Hematopoietic multipotent progenitor cell treated with erythropoietin and hydrocortisone succinate and interleukin-3 and kit ligand, for 4 days (in vitro differentiated cells): ENCODE measurements around the gene SNED1.

Experiments
- DNase-seq: peaks from one replicate; pipeline ENCODE4 v3.0.0-alpha.2; 2015

The SNED1 gene

DNA sequence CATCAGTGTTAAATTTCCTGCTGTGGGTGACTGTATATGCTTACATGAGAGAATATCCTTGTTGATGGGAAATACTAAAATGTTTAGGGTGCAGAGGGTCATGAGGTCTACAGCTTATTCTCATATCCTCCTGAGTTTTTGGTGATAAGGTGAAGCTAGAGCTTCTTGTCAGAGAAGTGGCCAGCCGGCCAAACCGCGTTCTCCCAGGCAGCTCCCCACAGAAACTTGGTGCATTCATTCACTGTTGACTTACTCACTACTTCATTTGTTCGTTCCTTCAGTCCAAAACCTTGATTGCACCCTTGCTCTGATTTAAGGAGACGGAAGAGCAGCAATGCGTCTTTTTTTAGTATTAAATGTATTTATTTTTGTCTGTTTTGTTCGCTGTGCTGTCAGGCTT is 8.7 kb downstream of the SNED1 start:
- DNase-seq = no peak

DNA sequence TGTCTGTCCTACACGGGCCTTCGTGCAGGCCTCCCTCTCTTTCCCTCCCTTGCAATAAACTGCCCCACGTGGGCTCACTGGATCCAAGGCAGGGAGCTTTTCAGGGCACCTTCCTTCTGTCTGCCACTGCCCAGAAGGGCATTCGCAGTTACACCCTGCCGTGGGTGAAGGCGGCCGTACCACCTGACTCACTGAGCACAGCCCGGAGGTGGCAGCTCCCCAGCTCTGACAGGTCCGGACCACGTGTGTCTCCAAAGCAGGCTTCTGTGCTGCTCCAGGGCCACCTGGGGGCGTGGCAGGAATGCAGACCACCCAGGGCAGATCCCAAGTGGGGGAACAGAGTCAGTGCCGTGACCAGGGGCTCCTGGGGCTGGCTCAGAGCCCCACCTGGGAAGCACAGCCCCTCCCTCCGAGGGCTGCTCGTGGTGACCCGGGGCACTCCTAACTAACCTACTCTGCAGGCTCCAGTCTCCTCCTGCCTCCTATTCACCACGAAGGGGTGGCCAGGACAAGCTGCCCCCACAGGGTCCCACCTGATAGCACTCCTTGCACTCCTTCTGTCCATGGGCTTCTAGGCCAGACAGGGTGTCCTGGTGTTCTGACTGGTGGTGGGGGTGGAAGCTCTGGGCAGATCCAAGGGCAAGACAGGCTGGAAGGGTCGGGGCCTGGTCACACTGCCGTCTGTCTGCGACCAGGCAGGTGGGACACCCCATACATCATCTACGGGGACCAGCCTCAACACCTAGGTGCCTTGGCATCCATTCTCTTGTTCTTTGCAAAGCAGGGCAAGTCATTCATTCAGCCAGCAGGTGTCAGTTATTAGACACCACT is 9.7 kb downstream of the SNED1 start:
- DNase-seq = no peak

DNA sequence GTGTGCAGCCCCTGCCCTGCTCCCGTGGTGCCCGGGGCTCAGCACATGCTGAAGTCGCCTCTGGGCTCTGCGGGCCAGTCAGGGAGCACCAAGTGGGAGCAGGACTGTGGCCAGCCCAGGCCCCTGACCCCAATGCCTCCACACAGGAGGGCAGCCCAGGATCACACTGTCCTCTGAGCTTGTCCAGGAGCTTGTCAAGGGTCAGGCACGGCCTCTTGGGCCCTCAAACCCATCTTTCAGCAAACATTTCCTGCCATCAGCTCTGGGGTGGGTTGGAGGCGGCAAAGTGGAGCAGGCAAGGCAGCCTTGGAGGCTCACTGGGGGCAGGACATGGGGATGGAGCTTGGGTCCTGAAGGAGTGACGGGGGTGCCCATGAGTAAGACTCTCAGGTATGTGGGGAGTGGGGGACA is 10.3 kb downstream of the SNED1 start:
- no peak for DNase-seq

DNA sequence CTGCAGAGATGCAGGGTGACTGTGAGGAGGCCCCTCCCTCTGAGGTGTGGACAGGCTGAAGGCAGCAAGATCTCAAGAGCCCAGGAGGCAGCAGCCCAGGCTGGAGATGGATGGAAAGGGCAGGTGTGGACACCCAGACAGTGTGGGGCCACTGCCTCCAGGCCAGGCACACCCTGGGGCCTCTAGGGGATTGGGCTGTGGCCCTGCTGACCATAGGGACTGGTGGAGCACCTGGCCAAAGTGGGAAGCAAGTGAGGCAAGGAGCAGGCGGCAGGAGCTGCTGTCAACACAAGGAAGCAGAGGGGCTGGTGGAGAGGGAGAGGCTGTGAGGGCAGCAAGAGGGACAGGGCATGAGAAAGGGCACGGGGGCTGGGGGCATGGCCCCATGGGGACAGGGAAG is 10.8 kb downstream of the SNED1 start:
- DNase-seq = no peak

DNA sequence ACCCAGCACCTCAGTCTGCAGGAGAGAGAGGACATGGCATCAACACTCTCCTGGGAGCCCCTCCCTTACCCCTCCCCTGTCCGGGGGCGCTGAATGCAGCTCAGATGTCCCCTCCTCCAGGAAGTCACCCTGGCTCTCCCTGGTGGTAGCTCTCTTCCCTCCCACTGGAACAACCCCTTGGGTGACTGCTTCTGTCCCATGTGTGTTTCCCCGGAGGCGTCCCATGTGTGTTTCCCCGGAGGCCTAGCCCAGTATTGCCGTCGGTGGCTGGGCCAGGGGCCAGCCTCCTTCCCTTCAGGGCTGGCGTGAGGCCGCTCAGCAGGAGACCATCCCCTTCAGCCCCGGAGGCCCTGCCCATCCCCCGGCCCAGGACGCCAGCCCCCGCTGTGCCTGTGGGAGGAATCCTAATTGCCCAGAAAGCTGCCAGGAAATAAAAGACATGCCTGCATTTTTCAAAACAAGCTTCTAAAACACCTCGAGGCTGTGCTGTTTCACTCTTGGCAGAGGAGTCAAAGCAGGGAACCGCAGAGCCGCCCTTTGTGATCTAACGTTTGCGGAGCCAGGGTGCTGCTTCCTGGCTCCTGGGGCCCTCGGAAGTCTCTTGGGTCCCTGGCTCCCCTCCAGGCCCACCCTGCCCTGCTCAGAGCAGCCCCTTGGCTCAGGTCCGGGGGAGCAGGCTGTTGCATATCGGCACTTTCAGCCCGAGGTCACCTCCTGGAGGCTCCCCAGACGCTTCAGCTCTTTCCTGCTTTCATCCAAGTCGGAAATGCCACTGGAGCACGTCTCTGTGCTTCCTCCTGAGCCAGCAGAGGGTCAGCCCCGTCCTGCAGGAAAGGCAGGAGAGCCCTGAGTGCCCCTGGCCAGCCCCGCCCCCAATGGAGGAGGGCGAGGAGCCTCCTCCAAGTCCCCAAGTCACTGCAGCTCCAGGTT is 11.4 kb downstream of the SNED1 start:
- peak; percentile 57 for DNase-seq

DNA sequence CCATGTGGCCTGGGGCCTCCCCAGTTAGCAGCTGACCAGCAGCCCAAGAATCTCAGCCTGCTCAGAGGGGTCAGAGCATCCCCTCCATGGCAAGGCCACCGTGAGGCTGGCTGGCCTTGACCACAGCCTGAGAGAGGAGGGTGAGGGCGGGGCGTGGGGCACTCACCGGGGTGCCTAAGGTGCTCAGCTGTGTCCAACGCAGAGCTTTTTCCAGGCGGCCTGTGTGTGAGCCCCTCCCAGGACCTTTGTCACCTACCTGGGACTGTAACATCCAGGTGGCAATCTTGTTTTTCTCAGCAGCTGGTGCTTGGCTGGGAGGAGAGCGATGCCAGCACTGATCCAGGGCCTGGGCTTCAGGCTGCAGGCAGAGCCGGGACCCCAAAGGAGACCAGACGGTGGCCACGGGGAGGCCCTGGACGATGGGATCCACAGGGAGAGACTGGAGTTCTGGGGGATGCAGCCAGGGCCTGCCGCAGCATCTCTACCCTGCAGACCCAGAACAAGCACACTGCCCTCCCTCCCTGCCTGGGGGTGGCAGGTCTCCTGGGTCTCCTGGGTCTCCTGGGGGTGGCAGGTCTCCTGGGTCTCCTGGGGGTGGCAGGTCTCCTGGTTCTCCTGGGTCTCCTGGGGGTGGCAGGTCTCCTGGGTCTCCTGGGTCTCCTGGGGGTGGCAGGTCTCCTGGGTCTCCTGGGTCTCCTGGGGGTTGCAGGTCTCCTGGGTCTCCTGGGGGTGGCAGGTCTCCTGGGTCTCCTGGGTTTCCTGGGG is 12.3 kb downstream of the SNED1 start:
- no peak for DNase-seq

DNA sequence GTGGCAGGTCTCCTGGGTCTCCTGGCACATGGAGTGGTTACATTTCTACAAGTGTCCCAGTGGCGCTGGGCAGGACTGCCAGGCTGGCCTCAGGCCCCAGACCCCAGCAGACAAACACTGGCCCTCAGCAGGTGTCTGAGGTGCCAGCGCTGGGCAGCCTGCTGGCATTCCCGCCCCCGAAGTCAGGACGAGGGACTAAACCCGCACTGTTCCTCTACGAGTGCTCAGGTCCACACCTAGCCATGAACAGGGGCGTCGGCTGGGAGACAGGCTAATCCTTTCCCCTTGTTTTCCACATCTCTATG is 12.8 kb downstream of the SNED1 start:
- no peak for DNase-seq

DNA sequence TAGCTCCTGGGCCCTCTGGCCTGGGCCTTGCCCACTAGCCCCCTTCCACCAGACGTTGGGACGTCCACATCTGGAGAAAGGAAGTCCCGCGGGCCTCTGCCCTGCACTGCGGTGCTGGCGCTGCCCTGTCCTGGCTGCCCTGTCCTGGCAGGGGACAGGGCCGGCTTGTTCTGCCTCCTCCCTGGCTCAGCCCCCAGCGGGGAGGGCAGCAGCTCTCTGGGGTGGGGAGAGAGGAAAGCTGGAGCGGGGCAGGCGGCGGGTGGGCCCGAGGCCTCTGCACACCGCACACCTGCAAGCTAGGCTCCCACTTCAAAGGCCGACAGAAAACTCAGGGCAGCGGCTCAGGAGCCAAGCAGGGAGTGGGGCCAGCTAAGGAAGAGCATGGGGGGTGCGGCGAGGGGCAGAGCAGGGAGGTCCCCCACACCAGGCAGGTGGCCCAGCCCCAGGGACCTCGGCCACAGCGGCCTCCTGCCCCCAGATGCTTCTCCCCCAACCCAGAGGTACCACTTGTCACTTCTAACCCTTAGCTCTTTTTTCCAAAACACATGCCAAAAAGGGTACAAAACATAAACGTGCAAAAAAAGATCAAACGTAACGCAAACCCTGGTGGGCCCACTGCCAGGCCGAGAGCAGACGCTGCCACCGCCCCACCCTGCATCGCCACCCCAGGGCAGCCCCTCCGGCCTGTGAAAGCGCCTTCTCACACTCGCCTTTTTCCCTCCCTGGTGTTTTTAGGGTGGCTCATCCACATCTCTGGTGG is 13.5 kb downstream of the SNED1 start:
- no peak for DNase-seq

DNA sequence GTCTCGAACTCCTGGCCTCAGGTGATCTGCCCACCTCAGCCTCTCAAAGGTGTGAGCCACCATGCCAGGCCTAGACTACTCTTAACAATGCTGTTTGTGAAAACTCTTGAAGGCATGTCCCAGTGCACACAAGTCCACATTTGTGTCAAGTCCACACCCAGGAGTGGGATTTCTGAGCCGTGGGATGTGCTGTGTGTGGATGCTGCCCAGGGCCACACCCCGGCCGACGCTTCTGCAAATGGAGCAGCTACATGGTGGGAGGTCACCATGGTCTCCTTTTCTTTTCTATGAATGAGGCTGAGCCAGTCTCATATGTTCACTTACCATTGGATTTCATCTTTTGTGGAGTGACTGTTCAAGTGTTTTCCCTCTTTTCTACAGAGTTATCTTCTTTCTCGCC is 15.8 kb downstream of the SNED1 start:
- DNase-seq = no peak

DNA sequence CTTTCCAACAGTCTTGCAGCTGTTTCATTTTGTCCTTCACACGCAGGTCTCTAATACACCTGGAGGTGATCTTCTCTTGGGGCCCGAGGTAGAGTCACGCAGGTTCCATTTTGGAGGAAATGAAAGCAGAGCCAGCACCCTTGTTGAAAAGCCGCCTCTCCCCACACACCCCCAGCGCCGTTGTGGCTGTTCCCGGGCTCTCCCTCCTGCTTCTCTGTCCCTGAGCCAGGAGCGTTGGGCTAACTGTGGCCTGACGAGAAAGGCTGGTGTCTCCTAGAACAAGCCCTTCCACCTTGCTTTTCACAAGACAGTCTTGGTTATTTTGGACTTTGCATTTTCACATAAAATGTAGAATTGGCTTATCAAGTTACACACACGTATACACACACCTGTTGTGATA is 16.3 kb downstream of the SNED1 start:
- DNase-seq = no peak

DNA sequence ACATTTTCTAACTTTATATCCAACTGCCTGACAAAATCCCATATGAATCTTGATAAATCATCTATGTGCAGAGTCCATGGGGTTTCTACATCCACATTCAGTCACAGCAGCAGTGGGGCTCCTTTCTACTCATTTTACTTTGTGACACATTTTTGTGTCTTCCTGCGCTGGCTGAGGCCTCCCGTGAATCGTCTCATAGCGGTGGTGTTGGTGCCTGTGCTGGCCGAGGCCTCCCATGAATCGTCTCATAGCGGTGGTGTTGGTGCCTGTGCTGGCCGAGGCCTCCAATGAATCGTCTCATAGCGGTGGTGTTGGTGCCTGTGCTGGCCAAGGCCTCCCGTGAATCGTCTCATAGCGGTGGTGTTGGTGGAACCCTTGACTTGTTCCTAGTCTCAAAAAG is 17.0 kb downstream of the SNED1 start:
- DNase-seq = no peak

DNA sequence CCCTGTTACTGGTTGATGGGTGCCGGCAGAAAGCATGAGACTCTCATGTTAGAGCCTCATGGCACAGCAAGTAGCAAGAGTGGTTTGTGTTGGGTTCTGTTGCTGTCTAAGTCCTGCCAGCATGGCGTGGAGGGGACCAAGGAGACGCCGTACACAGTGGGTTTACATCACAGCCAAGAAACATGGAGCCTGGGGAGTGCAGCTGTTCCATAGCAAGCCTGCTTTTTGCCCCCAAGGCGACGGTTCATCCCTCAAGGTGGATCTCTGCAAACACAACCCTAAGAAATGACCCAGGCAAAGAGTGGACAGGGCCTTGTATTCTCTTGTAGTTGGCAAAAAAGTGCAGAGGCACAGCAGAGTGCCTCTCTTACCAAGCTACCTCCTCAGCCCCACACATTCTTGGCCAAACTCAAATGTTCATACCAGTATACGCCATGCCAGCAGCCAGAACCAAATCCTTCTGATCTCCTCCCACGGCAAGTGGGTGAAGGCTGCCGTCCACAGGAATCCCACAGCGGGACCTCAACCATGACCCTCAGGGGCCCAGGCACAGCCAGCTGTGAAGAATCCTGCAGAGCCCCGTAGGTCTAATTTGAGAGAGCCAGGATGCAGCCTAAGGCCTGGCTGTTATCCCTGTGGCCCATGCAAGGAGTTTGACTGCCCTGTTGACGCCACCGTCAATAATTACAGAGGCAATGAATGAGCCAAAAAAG is 19.0 kb downstream of the SNED1 start:
- DNase-seq = no peak

DNA sequence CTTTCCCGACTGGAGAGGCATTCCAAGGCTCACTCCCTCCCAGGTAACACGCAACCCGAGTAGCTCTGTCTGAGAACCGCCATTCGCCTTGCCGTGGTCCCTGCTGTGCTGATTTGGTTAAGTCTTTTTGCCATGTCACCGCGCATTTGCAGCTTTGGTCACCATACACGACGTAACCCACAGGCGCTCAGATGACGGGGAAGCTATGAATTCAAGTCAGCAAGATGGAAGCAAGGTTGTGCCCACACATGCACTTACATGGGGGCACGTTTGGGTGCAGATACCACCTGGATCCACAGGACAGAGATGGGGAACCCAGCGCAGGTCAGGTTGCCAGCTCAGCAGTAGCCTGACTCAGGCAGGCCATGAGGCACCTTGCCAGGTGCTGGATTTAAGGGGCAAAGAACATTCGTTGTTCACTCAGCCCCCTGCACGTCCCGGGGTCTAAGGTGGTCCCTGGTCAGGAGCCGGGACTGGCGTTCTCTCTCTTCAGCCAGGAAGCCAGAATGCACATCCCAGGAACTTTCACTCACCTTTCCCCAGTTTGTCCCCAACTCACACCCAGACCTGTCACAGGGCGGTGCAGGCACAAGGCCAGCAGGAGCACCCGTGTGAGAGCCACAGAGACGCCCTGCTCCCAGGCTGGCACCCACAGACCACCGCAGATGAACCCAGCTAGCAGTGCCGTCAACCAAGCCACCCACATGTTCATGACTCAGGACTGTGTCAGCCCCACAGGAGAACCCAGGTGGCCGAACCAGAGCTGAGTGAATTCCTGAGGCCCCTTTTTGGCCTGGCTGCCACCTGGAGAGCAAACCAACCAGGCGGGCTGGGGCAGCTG is 19.9 kb downstream of the SNED1 start:
- DNase-seq = no peak

DNA sequence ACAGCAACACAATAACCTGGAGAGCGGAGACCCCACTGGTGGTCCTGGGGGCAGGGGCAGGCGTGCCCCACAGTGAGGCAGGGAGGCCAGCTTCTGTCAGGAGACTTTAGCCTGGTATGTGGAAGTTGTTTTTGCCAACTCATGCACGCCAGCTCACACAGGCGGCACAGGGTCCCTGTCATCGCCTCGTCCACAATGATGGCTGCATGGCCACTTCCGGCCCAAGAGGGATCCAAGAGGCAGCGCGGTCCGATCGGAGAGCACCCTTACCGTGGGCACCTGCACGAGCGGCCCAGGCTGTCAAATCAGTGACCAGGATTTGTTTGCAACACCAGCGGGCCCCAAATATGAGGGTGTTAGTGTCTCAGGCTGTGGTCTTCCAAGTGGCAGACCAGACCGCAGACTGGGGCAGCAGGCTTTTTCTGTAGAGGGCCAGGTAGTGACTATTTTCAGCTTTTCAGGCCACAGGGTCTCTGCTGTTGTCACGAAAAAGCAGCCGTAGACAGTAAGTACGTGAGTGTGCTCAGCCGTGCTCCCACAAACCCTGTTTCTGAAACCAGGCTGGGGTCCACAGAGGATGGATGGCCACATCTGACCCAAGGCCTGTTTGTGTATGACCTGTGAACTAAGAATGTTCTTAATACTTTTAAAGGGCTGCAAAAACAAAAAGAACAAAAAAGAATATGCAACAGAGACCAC is 21.2 kb downstream of the SNED1 start:
- DNase-seq = no peak

DNA sequence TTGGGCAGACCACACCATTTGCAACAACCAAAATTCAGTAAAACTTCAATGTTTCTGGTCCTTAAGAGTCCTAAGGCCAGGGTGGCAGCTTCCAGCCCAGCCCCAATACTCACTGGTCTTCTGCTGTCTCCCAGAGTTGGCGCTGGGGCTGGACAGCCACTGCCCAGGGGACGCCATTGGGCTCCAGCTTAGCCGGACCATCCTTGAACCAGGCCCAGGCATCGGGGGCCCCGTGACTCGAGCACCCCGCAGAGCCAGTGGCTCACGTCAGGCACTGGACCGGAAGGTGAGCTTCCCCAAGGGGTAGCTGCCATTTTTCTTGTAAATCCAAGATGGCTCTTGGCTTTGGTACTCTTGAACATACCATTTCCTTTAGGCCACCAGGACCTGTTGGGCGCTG is 21.8 kb downstream of the SNED1 start:
- DNase-seq = no peak

DNA sequence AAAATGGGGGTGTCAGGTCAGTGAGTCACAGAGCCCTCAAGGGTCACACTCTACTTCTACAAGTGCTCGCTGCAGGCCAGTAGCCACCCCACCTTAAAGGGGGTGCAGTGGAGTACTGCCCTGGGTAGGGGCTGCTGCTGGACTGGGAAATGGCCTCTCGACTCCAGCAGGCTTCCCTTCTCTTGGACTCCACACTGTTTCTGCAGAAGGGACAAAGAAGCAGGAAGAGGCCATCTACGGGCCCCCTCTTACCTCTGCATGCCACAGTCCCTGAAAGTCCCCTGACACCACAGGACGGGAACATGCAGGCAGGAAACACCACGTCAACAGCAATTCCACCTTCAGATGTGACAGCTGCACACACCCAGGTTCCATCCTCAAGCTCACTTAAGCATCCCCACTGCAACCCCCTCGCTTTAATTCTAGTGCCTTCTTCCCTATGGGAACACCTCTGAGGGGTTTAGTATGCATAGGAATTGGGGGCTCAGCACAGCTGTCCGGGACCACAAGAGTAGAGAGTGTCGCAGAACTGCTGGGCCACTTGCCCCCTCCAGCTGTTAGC is 22.3 kb downstream of the SNED1 start:
- no peak for DNase-seq

DNA sequence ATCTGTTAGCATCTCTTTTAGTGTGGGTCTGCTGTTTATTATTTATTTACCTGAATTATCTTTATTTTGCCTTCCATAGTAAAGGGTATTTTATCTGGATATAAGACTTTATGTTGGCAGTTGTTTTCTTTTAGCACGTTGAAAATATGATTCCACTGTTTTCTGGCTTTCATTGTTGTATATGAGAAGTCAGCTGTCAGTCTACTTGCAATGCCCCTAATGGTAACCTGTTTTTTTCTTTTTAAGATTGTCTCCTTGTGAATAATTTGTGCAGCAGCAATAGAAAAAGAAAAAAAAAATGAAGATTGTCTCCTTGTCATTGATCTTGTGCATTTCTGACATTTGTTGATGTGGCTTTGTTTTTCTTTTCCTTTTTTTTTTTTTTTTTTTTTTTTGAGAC is 27.2 kb downstream of the SNED1 start:
- no peak for DNase-seq

DNA sequence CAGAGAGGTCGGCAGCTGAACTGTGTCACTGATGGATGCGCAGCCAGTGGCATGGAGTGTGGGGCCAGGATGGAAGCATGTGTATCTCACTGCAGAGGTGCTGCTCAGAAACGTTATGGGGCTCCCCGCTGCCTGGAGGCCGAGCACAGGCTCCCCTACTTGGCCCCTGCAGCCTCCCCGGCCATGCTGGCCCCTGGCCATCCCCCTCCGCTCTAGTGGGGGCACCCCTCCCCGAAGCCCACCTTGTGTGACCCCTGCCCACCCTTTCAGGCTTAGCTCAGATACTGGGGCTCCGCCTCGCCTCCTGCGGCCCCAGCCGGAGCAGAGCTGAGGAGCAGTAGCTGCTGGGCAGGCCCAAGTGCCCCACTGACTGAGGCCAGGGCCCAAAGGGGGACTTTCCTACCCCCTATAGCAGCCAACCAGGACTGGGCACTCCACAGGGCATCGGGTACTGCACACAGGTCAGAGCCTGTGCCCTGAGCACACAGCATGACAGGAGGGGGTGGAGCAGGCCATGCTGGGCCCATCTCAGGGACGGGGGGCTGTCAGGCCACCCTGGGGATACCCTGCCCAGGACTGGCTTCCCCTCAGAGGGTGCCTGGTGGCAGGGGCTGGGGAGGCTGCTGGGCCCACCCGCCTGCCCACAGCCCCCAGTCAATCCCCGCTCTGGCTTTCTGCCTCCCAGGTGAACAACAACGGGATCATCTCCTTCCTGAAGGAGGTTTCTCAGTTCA is 31.3 kb downstream of the SNED1 start:
- no peak for DNase-seq

DNA sequence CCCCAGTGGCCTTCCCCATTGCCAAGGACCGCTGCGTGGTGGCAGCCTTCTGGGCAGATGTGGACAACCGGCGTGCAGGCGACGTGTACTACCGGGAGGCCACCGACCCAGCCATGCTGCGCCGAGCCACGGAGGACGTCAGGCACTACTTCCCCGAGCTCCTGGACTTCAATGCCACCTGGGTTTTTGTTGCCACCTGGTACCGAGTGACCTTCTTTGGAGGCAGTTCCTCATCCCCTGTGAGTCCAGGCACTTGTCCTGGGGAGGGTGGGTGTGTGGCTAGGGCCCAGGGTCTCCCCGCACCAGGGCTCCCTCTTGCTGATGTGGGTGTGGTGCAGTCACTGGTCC is 31.9 kb downstream of the SNED1 start:
- DNase-seq = no peak

DNA sequence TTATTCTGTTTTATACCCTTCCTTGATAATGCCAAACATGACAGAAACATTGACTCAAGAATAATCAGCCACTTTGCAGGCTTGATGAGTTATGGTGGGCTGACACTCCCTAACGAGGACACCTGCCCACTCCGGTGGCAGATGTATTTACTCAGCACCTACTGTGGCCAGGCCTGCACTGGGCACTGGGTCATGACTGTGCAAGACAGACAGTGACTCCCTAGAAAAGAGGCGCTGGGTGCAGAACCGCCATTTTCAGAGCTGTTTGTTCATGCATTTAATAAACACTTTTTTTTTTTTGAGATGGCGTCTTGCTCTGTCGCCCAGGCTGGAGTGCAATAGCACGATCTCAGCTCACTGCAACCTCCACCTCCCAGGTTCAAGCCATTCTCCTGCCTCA is 32.5 kb downstream of the SNED1 start:
- DNase-seq = no peak
